Activated CD8-positive, alpha-beta memory T cell treated with anti-CD3 and anti-CD28 coated beads, Interleukin-2, amount 10 ng/mL, durations not matched to agents 7 days and 5 days (primary cell): Measurements from ENCODE around the gene BMP6. TPM values are rescaled to one million over a fixed set of nuclear protein-coding genes. Genes with fewer than 3 reads are reported as not detected.

Source experiments
- ATAC-seq: fragments of 150-1000 bp; cut with Tn5 transposase; one replicate; pipeline ENCODE4 v1.10.0; 2021; ENCODE audit warnings: moderate library complexity
- CTCF ChIA-PET: fragments of 350-600 bp; sonication (Branson Sonifier 250); formaldehyde crosslinking; loops from one replicate; lab custom pipeline; 2021; ENCODE audit warnings: antibody characterized with exemption; lab: Charles Lee
- DNase-seq: peaks from one replicate; pipeline ENCODE4 v3.0.0-alpha.2; 2020
- H3K27ac Mint-ChIP-seq: one replicate; pipeline ENCODE4 v1.8.0; 2021; ENCODE audit warnings: mild to moderate bottlenecking, mixed read lengths
- H3K27me3 Mint-ChIP-seq: one replicate; pipeline ENCODE4 v1.8.0; 2021; ENCODE audit warnings: mixed read lengths
- H3K36me3 Mint-ChIP-seq: one replicate; pipeline ENCODE4 v1.8.0; 2021; ENCODE audit warnings: mild to moderate bottlenecking, mixed read lengths
- H3K4me1 Mint-ChIP-seq: one replicate; pipeline ENCODE4 v1.8.0; 2021; ENCODE audit warnings: mixed read lengths
- H3K4me3 Mint-ChIP-seq: one replicate; pipeline ENCODE4 v1.8.0; 2021; ENCODE audit warnings: mild to moderate bottlenecking, moderate library complexity, mixed read lengths
- H3K9me3 Mint-ChIP-seq: one replicate; pipeline ENCODE4 v1.8.0; 2022; ENCODE audit warnings: low read depth, mixed read lengths
- total RNA-seq, 2 experiments: library from RNA; stranded (reverse); gene quantifications; one replicate each; pipeline ENCODE4 v1.2.3, GENCODE V29; 2021

Gene BMP6
- total RNA-seq, 2 experiments from 2014 or later, result not detected

- Mint-ChIP-seq H3K27ac (no peak overlapping the region), H3K27me3 (peaks cover 82% of the 10 kb centered on the region), H3K9me3 (no peaks in the 10 kb centered on the region), H3K36me3 (no peaks in the 10 kb centered on the region), H3K4me1 (peaks cover 16% of the 10 kb centered on the region), H3K4me3 (peak overlapping the region; percentile 65)
- no peak for DNase-seq
- CTCF ChIA-PET, result interaction anchor here (3.6 kb wide), 1 partner anchor 492 kb away, joined by 12 read pairs; no protein-coding TSS in a partner anchor
- peak; percentile 10 for ATAC-seq
These were observed 652 bp downstream of the BMP6 start for GRCh38 chr6:7726416-7727085.

DNA sequence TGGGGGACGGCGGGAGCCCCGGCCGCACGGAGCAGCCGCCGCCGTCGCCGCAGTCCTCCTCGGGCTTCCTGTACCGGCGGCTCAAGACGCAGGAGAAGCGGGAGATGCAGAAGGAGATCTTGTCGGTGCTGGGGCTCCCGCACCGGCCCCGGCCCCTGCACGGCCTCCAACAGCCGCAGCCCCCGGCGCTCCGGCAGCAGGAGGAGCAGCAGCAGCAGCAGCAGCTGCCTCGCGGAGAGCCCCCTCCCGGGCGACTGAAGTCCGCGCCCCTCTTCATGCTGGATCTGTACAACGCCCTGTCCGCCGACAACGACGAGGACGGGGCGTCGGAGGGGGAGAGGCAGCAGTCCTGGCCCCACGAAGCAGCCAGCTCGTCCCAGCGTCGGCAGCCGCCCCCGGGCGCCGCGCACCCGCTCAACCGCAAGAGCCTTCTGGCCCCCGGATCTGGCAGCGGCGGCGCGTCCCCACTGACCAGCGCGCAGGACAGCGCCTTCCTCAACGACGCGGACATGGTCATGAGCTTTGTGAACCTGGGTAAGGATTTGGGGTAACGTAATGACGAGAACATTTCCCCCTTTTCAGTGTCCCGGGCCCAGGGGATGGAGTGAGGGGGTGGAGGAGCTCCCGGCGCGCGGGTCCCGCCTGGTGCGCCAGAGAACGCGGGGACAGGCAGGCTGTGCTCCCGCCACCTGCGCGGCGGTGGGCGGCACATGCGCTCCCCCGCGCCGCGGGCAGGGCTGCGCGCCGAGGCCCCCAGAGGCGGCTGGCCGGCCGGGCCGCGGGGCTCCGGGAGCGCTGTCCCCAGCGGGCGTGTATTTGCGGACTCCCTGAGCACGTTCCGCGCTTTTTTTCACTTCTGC lies 1.4 kb downstream of the BMP6 start:
- H3K9me3 Mint-ChIP-seq, result no peaks in the 10 kb centered on the region
- H3K27ac Mint-ChIP-seq, result no peak overlapping the region
- no peak overlapping the region for H3K4me3 Mint-ChIP-seq
- ATAC-seq (peak; percentile 12), DNase-seq (no peak)
- no peaks in the 10 kb centered on the region for H3K36me3 Mint-ChIP-seq
- peaks cover 82% of the 10 kb centered on the region for H3K27me3 Mint-ChIP-seq
- peaks cover 16% of the 10 kb centered on the region for H3K4me1 Mint-ChIP-seq
- CTCF ChIA-PET, result interaction anchor here (3.6 kb wide), 1 partner anchor 492 kb away, joined by 12 read pairs; no protein-coding TSS in a partner anchor

- CTCF ChIA-PET, result interaction anchor here (0.7 to 3.6 kb wide), 3 partner anchors 10 to 491 kb away, joined by 3 to 12 read pairs (median 3); no protein-coding TSS in a partner anchor
- Mint-ChIP-seq H3K4me3 (peak overlapping the region; percentile 9), H3K27ac (no peak overlapping the region), H3K4me1 (peaks cover 16% of the 10 kb centered on the region), H3K9me3 (no peaks in the 10 kb centered on the region), H3K36me3 (no peaks in the 10 kb centered on the region), H3K27me3 (peaks cover 84% of the 10 kb centered on the region)
- no peak for ATAC-seq
- DNase-seq, result no peak
These were observed 2.3 kb downstream of the BMP6 start for GRCh38 chr6:7727946-7728854.

DNA sequence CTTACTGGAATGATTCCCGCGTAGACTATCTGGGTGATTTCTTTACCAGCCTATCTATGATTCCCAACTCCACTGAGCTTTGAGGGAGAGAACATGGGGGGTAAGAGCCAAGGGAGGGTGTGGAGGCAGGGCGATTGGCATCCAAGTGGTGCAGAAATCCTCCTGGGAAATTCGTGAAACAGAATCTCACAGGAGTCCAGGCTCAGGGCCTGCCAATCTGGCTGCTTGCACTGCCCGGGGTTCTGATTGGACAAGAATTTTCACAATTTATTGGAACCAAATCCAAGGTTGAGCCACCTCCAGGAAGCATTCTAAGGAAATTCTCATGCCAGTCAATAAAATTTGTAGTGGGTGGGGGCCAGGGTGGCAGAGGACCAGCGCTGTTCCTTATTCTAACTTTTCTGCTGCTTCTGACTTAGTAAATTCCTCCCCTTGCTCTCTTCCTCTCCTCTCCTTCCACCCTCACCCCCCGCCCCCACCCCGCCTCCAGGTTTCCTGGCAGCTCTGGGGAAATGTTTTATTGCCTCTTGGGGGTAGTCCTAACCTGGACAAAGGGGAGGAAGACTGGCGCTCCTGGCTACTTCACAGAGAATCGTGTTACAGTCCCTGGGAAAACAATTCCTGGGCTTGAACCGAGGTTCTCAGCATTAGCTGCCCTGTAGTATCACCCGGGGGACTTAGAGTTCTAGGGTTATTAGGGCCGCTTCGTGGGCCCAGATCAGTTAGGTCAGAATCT lies 3.1 kb downstream of the BMP6 start:
- ATAC-seq (no peak), DNase-seq (no peak)
- CTCF ChIA-PET, result interaction anchor here (0.7 to 3.6 kb wide), 3 partner anchors 11 to 490 kb away, joined by 3 to 12 read pairs (median 3); no protein-coding TSS in a partner anchor
- H3K4me3 Mint-ChIP-seq, result no peak overlapping the region
- no peaks in the 10 kb centered on the region for H3K36me3 Mint-ChIP-seq
- H3K27me3 Mint-ChIP-seq, result peaks cover 85% of the 10 kb centered on the region
- H3K4me1 Mint-ChIP-seq, result peaks cover 16% of the 10 kb centered on the region
- no peak overlapping the region for H3K27ac Mint-ChIP-seq
- no peaks in the 10 kb centered on the region for H3K9me3 Mint-ChIP-seq

DNA sequence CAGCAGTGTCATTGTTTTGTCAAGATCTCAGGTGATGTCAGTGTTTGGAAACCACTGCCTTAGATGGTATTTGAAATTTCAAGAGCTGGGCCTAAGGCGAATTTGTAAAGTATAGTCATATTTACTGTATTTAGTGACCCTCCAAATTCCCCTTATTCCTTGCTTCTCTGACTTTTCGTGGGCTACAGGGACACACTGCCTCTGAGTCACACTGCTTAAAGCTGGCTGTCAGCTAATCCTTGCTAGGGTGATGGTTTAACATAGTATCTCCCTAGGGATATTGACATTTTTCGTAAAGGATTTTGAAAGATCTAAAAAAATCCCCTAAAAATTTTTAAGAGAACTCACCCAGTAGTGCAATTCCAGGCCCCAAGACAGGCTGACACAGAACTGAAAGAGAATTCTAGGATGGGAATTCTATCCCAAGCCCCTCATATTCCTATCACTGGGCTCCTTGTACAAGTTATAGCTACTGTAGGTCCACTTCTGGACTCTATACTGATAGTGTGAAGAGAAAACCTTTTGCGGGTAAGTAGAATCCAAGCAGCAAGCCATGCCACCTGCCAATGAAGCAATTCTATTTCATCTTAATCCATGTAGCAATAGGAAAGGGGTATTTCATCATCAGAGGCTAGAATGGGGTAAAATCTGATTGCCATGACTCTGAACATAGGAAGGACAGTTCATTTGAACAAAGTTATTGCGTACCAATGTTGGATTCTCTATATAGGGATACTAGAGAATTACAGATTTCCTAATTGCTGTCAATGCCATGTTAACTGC lies 4.3 kb downstream of the BMP6 start:
- Mint-ChIP-seq H3K27ac (no peak overlapping the region), H3K4me3 (no peak overlapping the region), H3K4me1 (peaks cover 16% of the 10 kb centered on the region), H3K27me3 (peaks cover 82% of the 10 kb centered on the region), H3K9me3 (no peaks in the 10 kb centered on the region), H3K36me3 (no peaks in the 10 kb centered on the region)
- ATAC-seq (no peak), DNase-seq (no peak)
- CTCF ChIA-PET, result no interaction called here

DNA sequence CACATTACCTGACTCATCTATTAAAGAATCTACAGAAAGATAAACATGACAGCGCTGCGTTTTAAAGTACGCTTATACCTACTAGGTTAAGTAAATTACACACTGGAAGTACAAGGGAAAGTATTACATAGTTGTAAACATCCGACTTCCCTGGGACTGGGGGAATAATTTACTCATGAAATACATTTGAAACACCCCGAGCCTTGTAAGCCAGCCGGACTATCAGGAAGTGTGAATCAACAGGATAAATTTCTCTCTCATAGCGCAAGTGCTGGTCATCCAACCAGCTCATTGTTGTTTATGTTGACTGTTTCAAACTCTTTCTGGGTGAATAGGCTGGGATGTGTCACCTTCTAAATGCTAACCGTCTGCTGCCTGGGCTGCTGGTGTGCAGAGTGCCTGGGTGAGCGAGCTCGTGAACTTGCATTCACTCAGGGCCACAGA lies 4.9 kb downstream of the BMP6 start:
- Mint-ChIP-seq H3K4me3 (no peak overlapping the region), H3K9me3 (no peaks in the 10 kb centered on the region), H3K4me1 (peaks cover 12% of the 10 kb centered on the region), H3K27ac (no peak overlapping the region), H3K36me3 (no peaks in the 10 kb centered on the region), H3K27me3 (peaks cover 81% of the 10 kb centered on the region)
- DNase-seq, result no peak
- ATAC-seq, result no peak
- CTCF ChIA-PET, result interaction anchor here (2.1 kb wide), 1 partner anchor 9 kb away, joined by 10 read pairs; no protein-coding TSS in a partner anchor

DNA sequence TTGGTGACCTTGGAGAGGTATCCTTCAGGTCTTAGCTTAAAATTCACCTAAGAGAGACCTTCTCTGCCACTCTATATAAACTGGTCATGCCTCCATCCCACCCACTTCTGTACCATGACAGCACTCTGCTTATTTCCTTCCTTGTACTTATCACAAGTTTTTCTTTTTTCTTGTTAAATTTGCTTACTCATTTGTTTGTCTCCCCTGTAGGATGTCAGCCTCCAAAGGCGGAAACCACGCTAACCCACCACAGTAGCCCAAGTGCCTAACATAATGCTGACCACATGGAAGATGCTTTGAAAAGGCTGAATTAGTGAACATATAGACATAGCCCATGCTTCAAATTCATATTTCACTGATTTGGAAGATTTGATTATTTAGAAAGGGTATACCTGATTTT lies 5.4 kb downstream of the BMP6 start:
- Mint-ChIP-seq H3K36me3 (no peaks in the 10 kb centered on the region), H3K27me3 (peaks cover 79% of the 10 kb centered on the region), H3K27ac (no peak overlapping the region), H3K4me1 (peaks cover 9% of the 10 kb centered on the region), H3K4me3 (no peak overlapping the region), H3K9me3 (no peaks in the 10 kb centered on the region)
- ATAC-seq (no peak), DNase-seq (no peak)
- CTCF ChIA-PET, result interaction anchor here (2.1 kb wide), 1 partner anchor 9 kb away, joined by 10 read pairs; no protein-coding TSS in a partner anchor

DNA sequence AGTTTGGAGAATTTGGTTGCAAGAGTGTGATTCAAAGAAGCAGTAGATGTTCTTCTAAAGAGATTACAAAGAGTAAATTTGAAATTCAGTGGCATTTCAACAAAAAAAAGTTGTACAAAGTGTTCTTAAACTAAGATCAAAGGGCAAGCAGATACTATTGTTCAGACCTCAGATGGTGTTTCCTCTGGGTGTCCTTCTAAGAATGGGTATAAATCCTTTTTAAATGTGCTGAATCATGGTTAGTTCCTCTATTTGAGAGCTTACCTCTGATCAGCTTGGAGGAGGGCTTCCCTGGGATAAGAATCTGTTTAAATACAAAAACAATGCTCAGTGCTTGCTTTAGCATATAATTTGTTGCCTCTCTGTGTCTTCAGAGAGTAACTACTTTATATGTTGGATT lies 6.3 kb downstream of the BMP6 start:
- Mint-ChIP-seq H3K36me3 (no peaks in the 10 kb centered on the region), H3K27me3 (peaks cover 79% of the 10 kb centered on the region), H3K9me3 (no peaks in the 10 kb centered on the region), H3K4me1 (peaks cover 9% of the 10 kb centered on the region), H3K4me3 (no peak overlapping the region), H3K27ac (no peak overlapping the region)
- no peak for DNase-seq
- ATAC-seq, result no peak
- CTCF ChIA-PET, result interaction anchor here (2.1 kb wide), 1 partner anchor 10 kb away, joined by 10 read pairs; no protein-coding TSS in a partner anchor

GRCh38 chr6:7734707-7735383 lies 8.9 kb downstream of the BMP6 start:
- Mint-ChIP-seq H3K27ac (no peak overlapping the region), H3K9me3 (no peaks in the 10 kb centered on the region), H3K4me1 (peaks cover 3% of the 10 kb centered on the region), H3K4me3 (no peak overlapping the region), H3K36me3 (no peaks in the 10 kb centered on the region), H3K27me3 (peaks cover 63% of the 10 kb centered on the region)
- ATAC-seq, result no peak
- DNase-seq, result no peak
- CTCF ChIA-PET, result no interaction called here

- Mint-ChIP-seq H3K27ac (no peak overlapping the region), H3K4me3 (no peak overlapping the region), H3K4me1 (no peaks in the 10 kb centered on the region), H3K9me3 (no peaks in the 10 kb centered on the region), H3K27me3 (peaks cover 49% of the 10 kb centered on the region), H3K36me3 (no peaks in the 10 kb centered on the region)
- CTCF ChIA-PET, result no interaction called here
- no peak for ATAC-seq
- no peak for DNase-seq
These were observed 11.2 kb downstream of the BMP6 start for GRCh38 chr6:7737106-7737505.

- H3K9me3 Mint-ChIP-seq, result no peaks in the 10 kb centered on the region
- no peaks in the 10 kb centered on the region for H3K36me3 Mint-ChIP-seq
- no peaks in the 10 kb centered on the region for H3K4me1 Mint-ChIP-seq
- no peak for ATAC-seq
- CTCF ChIA-PET, result no interaction called here
- DNase-seq, result no peak
- no peak overlapping the region for H3K27ac Mint-ChIP-seq
- H3K27me3 Mint-ChIP-seq, result peaks cover 45% of the 10 kb centered on the region
- H3K4me3 Mint-ChIP-seq, result no peak overlapping the region
These were observed 12.0 kb downstream of the BMP6 start for GRCh38 chr6:7737867-7738266.
